H1 (cell line): ENCODE measurements around the gene RIOK3. TPM values are rescaled to one million over a fixed set of nuclear protein-coding genes. Genes with fewer than 3 reads are reported as not detected.

Source experiments
- CTCF ChIA-PET: fragments of 300-600 bp; sonication (Branson Sonifier 250); formaldehyde crosslinking; loops from one replicate; lab custom pipeline; 2021; ENCODE audit not compliant: partially characterized antibody; lab: Charles Lee
- POLR2A ChIA-PET: fragments of 300-600 bp; sonication (Branson Sonifier 250); formaldehyde crosslinking; loops from one replicate; lab custom pipeline; 2021; ENCODE audit warnings: inconsistent platforms; ENCODE audit not compliant: partially characterized antibody; lab: Charles Lee
- DNase-seq, 2 experiments: peaks; one replicate each; pipeline versions ENCODE4 v3.0.0 to v3.0.0-alpha.2; 2010 to 2022; ENCODE audit warnings: low spot score in 2 of 2, low read depth in 1 of 2, mixed read lengths in 1 of 2
- FAIRE-seq: peaks from 2 replicates; lab custom pipeline; 2011; peaks lifted over from hg19 to GRCh38; lab: Jason Lieb, UNC
- H2AFZ ChIP-seq: 2 replicates; pipeline ENCODE4 v1.8.1; 2012; ENCODE audit warnings: low read length, inconsistent platforms
- H2AK5ac ChIP-seq: 2 replicates; pipeline ENCODE4 v1.6.1; 2013; ENCODE audit warnings: low read depth, low read length
- H2BK120ac ChIP-seq: replicated peaks from 2 replicates; pipeline ENCODE3; 2013; ENCODE audit warnings: low read depth, low read length, inconsistent platforms
- H2BK12ac ChIP-seq: 2 replicates; pipeline ENCODE4 v1.6.1; 2013; ENCODE audit warnings: low read depth, low read length
- H2BK15ac ChIP-seq: 2 replicates; pipeline ENCODE4 v1.6.1; 2013; ENCODE audit warnings: low read length
- H2BK20ac ChIP-seq: 2 replicates; pipeline ENCODE4 v1.6.1; 2013; ENCODE audit warnings: low read length
- H2BK5ac ChIP-seq: 2 replicates; pipeline ENCODE4 v1.6.1; 2013; ENCODE audit warnings: low read depth, low read length
- H3K14ac ChIP-seq: 2 replicates; pipeline ENCODE4 v1.6.1; 2013; ENCODE audit warnings: inconsistent platforms; ENCODE audit not compliant: insufficient read length
- H3K18ac ChIP-seq: 2 replicates; pipeline ENCODE4 v1.6.1; 2013; ENCODE audit warnings: low read length; ENCODE audit errors: extremely low read depth
- H3K23ac ChIP-seq: 2 replicates; pipeline ENCODE4 v1.6.1; 2013; ENCODE audit warnings: inconsistent platforms; ENCODE audit not compliant: insufficient read length
- H3K23me2 ChIP-seq: 2 replicates; pipeline ENCODE4 v1.6.1; 2013; ENCODE audit warnings: low read depth, low read length
- H3K27ac ChIP-seq: 2 replicates; pipeline ENCODE4 v1.6.1; 2011; ENCODE audit warnings: low read depth, low read length, inconsistent platforms
- H3K27me3 ChIP-seq, 4 experiments: replicated peaks in 1 of 4; 1 replicate in 1 of 4; 2 replicates in 3 of 4; pipeline versions ENCODE4 v1.6.1 to v1.8.1; 2011 to 2013; ENCODE audit warnings: low read length in 3 of 4, mild to moderate bottlenecking in 3 of 4, inconsistent platforms in 2 of 4, mixed read lengths in 2 of 4, moderate library complexity in 1 of 4; ENCODE audit not compliant: control insufficient read depth in 3 of 4, insufficient read depth in 3 of 4; ENCODE audit errors: extremely low read depth in 1 of 4
- H3K36me3 ChIP-seq, 4 experiments: 2 replicates each; pipeline versions ENCODE4 v1.6.1 to v1.8.1; 2011 to 2013; ENCODE audit warnings: mild to moderate bottlenecking in 4 of 4, low read length in 3 of 4, moderate library complexity in 2 of 4, control low read depth in 1 of 4, inconsistent platforms in 1 of 4; ENCODE audit not compliant: insufficient read depth in 4 of 4, control insufficient read depth in 2 of 4
- H3K4ac ChIP-seq: replicated peaks from 2 replicates; pipeline ENCODE3; 2013; ENCODE audit warnings: low read length, low read depth, mixed read lengths, inconsistent platforms; ENCODE audit not compliant: insufficient read length
- H3K4me1 ChIP-seq, 4 experiments: replicated peaks in 1 of 4; 1 replicate in 1 of 4; 2 replicates in 3 of 4; pipeline versions ENCODE4 v1.6.1 to v1.8.1; 2011 to 2013; ENCODE audit warnings: low read length in 3 of 4, inconsistent platforms in 2 of 4, mixed read lengths in 1 of 4; ENCODE audit not compliant: insufficient read depth in 4 of 4, control insufficient read depth in 3 of 4
- H3K4me2 ChIP-seq, 2 experiments: 2 replicates each; pipeline versions ENCODE4 v1.6.1 to v1.8.1; 2011 to 2013; ENCODE audit warnings: low read depth in 2 of 2, low read length in 2 of 2, control low read depth in 1 of 2, inconsistent platforms in 1 of 2, mild to moderate bottlenecking in 1 of 2; ENCODE audit not compliant: insufficient read depth in 1 of 2
- H3K4me3 ChIP-seq, 4 experiments: fragments of 200-600, 300-600 bp in 1 of 4; sonication (generic), shearing (Covaris generic), sonication (Bioruptor Twin) in 1 of 4; 2 replicates each; pipeline versions ENCODE4 v1.5.1 to v1.8.1; 2011 to 2016; ENCODE audit warnings: low read length in 4 of 4, low read depth in 3 of 4, control low read depth in 2 of 4, inconsistent platforms in 2 of 4, mild to moderate bottlenecking in 2 of 4, mixed read lengths in 1 of 4, moderate library complexity in 1 of 4; ENCODE audit not compliant: insufficient read depth in 2 of 4; ENCODE audit errors: extremely low read depth in 1 of 4
- H3K56ac ChIP-seq: replicated peaks from 2 replicates; pipeline ENCODE3; 2013; ENCODE audit warnings: low read depth, mild to moderate bottlenecking, mixed read lengths, low read length, inconsistent platforms; ENCODE audit not compliant: insufficient read length
- H3K79me1 ChIP-seq: 2 replicates; pipeline ENCODE4 v1.6.1; 2013; ENCODE audit warnings: low read depth, low read length, control low read depth
- H3K79me2 ChIP-seq, 2 experiments: 2 replicates each; pipeline versions ENCODE4 v1.6.1 to v1.8.1; 2012 to 2013; ENCODE audit warnings: low read length in 2 of 2, mild to moderate bottlenecking in 2 of 2, inconsistent platforms in 1 of 2; ENCODE audit not compliant: insufficient read depth in 2 of 2, control insufficient read depth in 1 of 2
- H3K9ac ChIP-seq, 4 experiments: replicated peaks in 1 of 4; 1 replicate in 1 of 4; 2 replicates in 3 of 4; pipeline versions ENCODE4 v1.6.1 to v1.8.1; 2011 to 2013; ENCODE audit warnings: low read depth in 3 of 4, low read length in 3 of 4, control low read depth in 2 of 4, mild to moderate bottlenecking in 2 of 4, moderate library complexity in 2 of 4, inconsistent platforms in 1 of 4; ENCODE audit errors: extremely low read depth in 1 of 4
- H3K9me3 ChIP-seq, 2 experiments: 2 replicates each; pipeline versions ENCODE4 v1.6.1 to v1.8.1; 2012 to 2013; ENCODE audit warnings: mild to moderate bottlenecking in 2 of 2, moderate library complexity in 2 of 2, control low read depth in 1 of 2, inconsistent platforms in 1 of 2, low read depth in 1 of 2, low read length in 1 of 2, mixed read lengths in 1 of 2; ENCODE audit not compliant: insufficient read depth in 2 of 2
- H4K20me1 ChIP-seq, 2 experiments: replicated peaks in 1 of 2; 2 replicates each; pipeline versions ENCODE3 to v1.8.1; 2011 to 2013; ENCODE audit warnings: inconsistent platforms in 2 of 2, low read length in 2 of 2, mild to moderate bottlenecking in 1 of 2; ENCODE audit not compliant: insufficient read depth in 2 of 2, control insufficient read depth in 1 of 2
- H4K5ac ChIP-seq: 2 replicates; pipeline ENCODE4 v1.6.1; 2013; ENCODE audit warnings: low read length, low read depth, mixed read lengths, inconsistent platforms; ENCODE audit not compliant: insufficient read length
- H4K8ac ChIP-seq: 2 replicates; pipeline ENCODE4 v1.8.0; 2013; ENCODE audit warnings: mild to moderate bottlenecking, moderate library complexity, low read length, inconsistent platforms; ENCODE audit not compliant: insufficient read depth; ENCODE audit errors: extremely low read depth
- H4K91ac ChIP-seq: replicated peaks from 2 replicates; pipeline ENCODE3; 2013; ENCODE audit warnings: low read length, mixed read lengths, inconsistent platforms; ENCODE audit not compliant: insufficient read length
- BRCA1 ChIP-seq: IDR thresholded peaks from 2 replicates; pipeline ENCODE4 v1.6.1; 2012; ENCODE audit warnings: low read depth, low read length, improper control_type of control experiment
- POLR2AphosphoS5 ChIP-seq: IDR thresholded peaks from 2 replicates; pipeline ENCODE4 v1.6.1; 2011; ENCODE audit warnings: low read depth, low read length
- WGBS, 2 experiments: shearing (Covaris generic) in 1 of 2; methylation state at CpG; one replicate each; pipeline versions ENCODE4 v1.1.6 to v1.1.7; 2013 to 2015; ENCODE audit warnings: low lambda C conversion rate in 2 of 2, mixed read lengths in 2 of 2, inconsistent platforms in 1 of 2, low coverage in 1 of 2, missing lambda C conversion rate in 1 of 2; ENCODE audit not compliant: insufficient replicate concordance in 2 of 2, insufficient coverage in 1 of 2, insufficient read length in 1 of 2; ENCODE audit errors: extremely low coverage in 1 of 2, missing lambda C conversion rate in 1 of 2; 5-methylcytosine and 5-hydroxymethylcytosine counted together
- polyA plus RNA-seq, 7 experiments: library from polyadenylated mRNA; depleted of rRNA in 3 of 7; stranded (reverse) in 5 of 7; unstranded in 2 of 7; fragments of >200 nt in 5 of 7; fragments of 200-250 nt in 2 of 7; gene quantifications; 1 replicate in 5 of 7; 2 replicates in 1 of 7; 4 replicates in 1 of 7; pipeline versions ENCODE4 v1.2.1 to v1.2.3, GENCODE V29; 2011 to 2013; ENCODE audit warnings: missing spikeins in 2 of 7, mixed read lengths in 2 of 7
- total RNA-seq: library from RNA; stranded (reverse); fragmentation: NEBNext Ultra II Directional; extraction: Animal tissue kit (Norgen Biotek cat#: 25700); gene quantifications from 2 replicates; pipeline ENCODE4 v1.2.1, GENCODE V29; 2021

RIOK3 gene
- total and polyA plus RNA-seq, 2 of the 8 experiments (the other 6 are each of a cell fraction or from before 2014, with no cell fraction given), result 7.5 to 24.3 TPM

GRCh38 chr18:23450022-23450421 lies 3.1 kb upstream of the RIOK3 start:
- DNase-seq (no peak), FAIRE-seq (no peak)
- Histone ChIP-seq H4K91ac (no peak overlapping the region), H2BK12ac (no peak overlapping the region), H3K27ac (no peak overlapping the region), H3K36me3 (no peaks in the 10 kb centered on the region), H2AFZ (no peak overlapping the region), H3K9me3 (no peaks in the 10 kb centered on the region), H2BK15ac (no peak overlapping the region), H3K14ac (no peak overlapping the region), H3K18ac (no peak overlapping the region), H4K5ac (no peak overlapping the region), H2BK120ac (no peak overlapping the region), H3K9ac (no peak overlapping the region), H3K27me3 (no peaks in the 10 kb centered on the region), H2BK5ac (no peak overlapping the region), H3K4me2 (no peak overlapping the region), H2AK5ac (no peak overlapping the region), H3K79me1 (no peaks in the 10 kb centered on the region), H3K4me1 (no peaks in the 10 kb centered on the region), H3K4me3 (no peak overlapping the region), H3K56ac (no peak overlapping the region), H3K4ac (no peak overlapping the region), H4K8ac (no peak overlapping the region), H2BK20ac (no peak overlapping the region), H3K23ac (no peak overlapping the region), H4K20me1 (no peaks in the 10 kb centered on the region), H3K79me2 (peaks cover 0 to 19% of the 10 kb centered on the region in 2 experiments; a peak in 3 of 4 replicates), H3K23me2 (peaks cover 5% of the 10 kb centered on the region; the same call in 1 of the 2 replicates)
- TF ChIP-seq POLR2AphosphoS5 (no peak), BRCA1 (no peak)
- 86% methylated on average over 4 of the region's 4 CpGs; no CpG with 5 or more reads in 1 of the 2 experiments for whole genome bisulfite sequencing, 2 experiments
- CTCF ChIA-PET, result interaction anchor here (0.6 kb wide), 1 partner anchor 331 kb away, joined by 3 read pairs; no protein-coding TSS in a partner anchor
- POLR2A ChIA-PET, result interaction anchor here (0.6 kb wide), 1 partner anchor 66 kb away, joined by 3 read pairs; no protein-coding TSS in a partner anchor
